Medulla oblongata (tissue), 1 donor: ENCODE results near the gene DNMT3L.

ENCODE experiments used
- DNase-seq: peaks from one replicate; pipeline ENCODE4 v3.0.0-alpha.2; 2015; ENCODE audit errors: extremely low spot score

DNMT3L gene

GRCh38 chr21:44279354-44280260 lies 17.9 kb upstream of the DNMT3L start:
- no peak for DNase-seq

GRCh38 chr21:44275041-44275440 lies 13.3 kb upstream of the DNMT3L start:
- no peak for DNase-seq

GRCh38 chr21:44273046-44273445 lies 11.3 kb upstream of the DNMT3L start:
- no peak for DNase-seq

- no peak for DNase-seq
Observed at GRCh38 chr21:44272284-44272858, 10.7 kb upstream of the DNMT3L start.

GRCh38 chr21:44271558-44272283 lies 10.0 kb upstream of the DNMT3L start:
- no peak for DNase-seq

- no peak for DNase-seq
Observed at GRCh38 chr21:44269090-44269489, 7.4 kb upstream of the DNMT3L start.

GRCh38 chr21:44267655-44268142 lies 6.0 kb upstream of the DNMT3L start:
- peak; percentile 6 for DNase-seq

- no peak for DNase-seq
Observed at GRCh38 chr21:44265734-44266270, 4.1 kb upstream of the DNMT3L start.

- DNase-seq, result no peak
Observed at GRCh38 chr21:44263768-44264167, 2.1 kb upstream of the DNMT3L start.

GRCh38 chr21:44263221-44263760 lies 1.6 kb upstream of the DNMT3L start:
- no peak for DNase-seq

- DNase-seq, result no peak
Observed at GRCh38 chr21:44262338-44263056, 800 bp upstream of the DNMT3L start.

- DNase-seq, result no peak
Observed at GRCh38 chr21:44260791-44261631, 686 bp downstream of the DNMT3L start.

- no peak for DNase-seq
Observed at GRCh38 chr21:44260066-44260465, 1.6 kb downstream of the DNMT3L start.

GRCh38 chr21:44259082-44259705 lies 2.5 kb downstream of the DNMT3L start:
- no peak for DNase-seq

- no peak for DNase-seq
Observed at GRCh38 chr21:44258056-44258725, 3.5 kb downstream of the DNMT3L start.

GRCh38 chr21:44255511-44255981 lies 6.2 kb downstream of the DNMT3L start:
- no peak for DNase-seq

- DNase-seq, result no peak
Observed at GRCh38 chr21:44253832-44254710, 7.6 kb downstream of the DNMT3L start.
